Keratinocyte (primary cell): Measurements from ENCODE around the gene DENND4A. TPM values are rescaled to one million over a fixed set of nuclear protein-coding genes. Genes with fewer than 3 reads are reported as not detected.

ENCODE experiments used
- DNase-seq: peaks from one replicate; pipeline ENCODE4 v3.0.0-alpha.2; 2011; ENCODE audit warnings: low read depth, missing footprints, low spot score
- FAIRE-seq: peaks from 2 replicates; lab custom pipeline; 2011; peaks lifted over from hg19 to GRCh38; lab: Jason Lieb, UNC
- H2AFZ ChIP-seq: 2 replicates; pipeline ENCODE4 v1.6.0; 2012; ENCODE audit warnings: low read length, control low read depth, inconsistent platforms; ENCODE audit not compliant: control insufficient read depth
- H3K27ac ChIP-seq: 2 replicates; pipeline ENCODE4 v1.5.1; 2011; ENCODE audit warnings: low read length; ENCODE audit not compliant: control insufficient read depth, insufficient read depth
- H3K27me3 ChIP-seq: 3 replicates; pipeline ENCODE4 v1.6.0; 2011; ENCODE audit warnings: low read length; ENCODE audit not compliant: control insufficient read depth, insufficient read depth; ENCODE audit errors: extremely low read depth
- H3K36me3 ChIP-seq, 2 experiments: 2 replicates in 1 of 2; 3 replicates in 1 of 2; pipeline ENCODE4 v1.5.1; 2011; ENCODE audit warnings: low read length in 2 of 2, mild to moderate bottlenecking in 1 of 2; ENCODE audit not compliant: control insufficient read depth in 2 of 2, insufficient read depth in 2 of 2; ENCODE audit errors: extremely low read depth in 1 of 2
- H3K4me1 ChIP-seq: 3 replicates; pipeline ENCODE4 v1.5.1; 2011; ENCODE audit warnings: low read length; ENCODE audit not compliant: control insufficient read depth, insufficient read depth; ENCODE audit errors: extremely low read depth
- H3K4me2 ChIP-seq: 3 replicates; pipeline ENCODE4 v1.6.0; 2011; ENCODE audit warnings: low read depth, low read length; ENCODE audit not compliant: control insufficient read depth, insufficient read depth; ENCODE audit errors: extremely low read depth
- H3K4me3 ChIP-seq, 3 experiments: fragments of 200-600 bp in 1 of 3; sonication (generic) in 1 of 3; 2 replicates in 2 of 3; 3 replicates in 1 of 3; pipeline ENCODE4 v1.5.1; 2011 to 2016; ENCODE audit warnings: low read length in 3 of 3, mild to moderate bottlenecking in 3 of 3, control low read depth in 2 of 3, inconsistent platforms in 1 of 3, low read depth in 1 of 3, mixed read lengths in 1 of 3, mixed run types in 1 of 3, moderate library complexity in 1 of 3; ENCODE audit not compliant: control insufficient read depth in 2 of 3, insufficient read depth in 2 of 3; ENCODE audit errors: extremely low read depth in 1 of 3
- H3K79me2 ChIP-seq: 2 replicates; pipeline ENCODE4 v1.6.0; 2012; ENCODE audit warnings: low read length; ENCODE audit not compliant: control insufficient read depth, insufficient read depth
- H3K9ac ChIP-seq: 3 replicates; pipeline ENCODE4 v1.6.0; 2011; ENCODE audit warnings: low read length; ENCODE audit not compliant: control insufficient read depth, insufficient read depth; ENCODE audit errors: extremely low read depth
- H3K9me1 ChIP-seq: 3 replicates; pipeline ENCODE4 v1.6.0; 2011; ENCODE audit warnings: low read length; ENCODE audit not compliant: control insufficient read depth, insufficient read depth; ENCODE audit errors: extremely low read depth
- H3K9me3 ChIP-seq: 2 replicates; pipeline ENCODE4 v1.5.1; 2012; ENCODE audit warnings: low read depth, low read length; ENCODE audit not compliant: control insufficient read depth
- H4K20me1 ChIP-seq: 3 replicates; pipeline ENCODE4 v1.6.0; 2011; ENCODE audit warnings: low read length; ENCODE audit not compliant: control insufficient read depth, insufficient read depth; ENCODE audit errors: extremely low read depth
- CTCF ChIP-seq, 3 experiments: IDR thresholded peaks in 1 of 3; conservative IDR thresholded peaks in 1 of 3; optimal IDR thresholded peaks in 1 of 3; 2 replicates in 2 of 3; 3 replicates in 1 of 3; pipeline versions ENCODE3 to v1.5.1; 2011; ENCODE audit warnings: low read length in 3 of 3, mild to moderate bottlenecking in 3 of 3, moderate library complexity in 2 of 3, control low read depth in 1 of 3, inconsistent platforms in 1 of 3; ENCODE audit not compliant: insufficient read depth in 2 of 3; ENCODE audit errors: extremely low read depth in 1 of 3
- EZH2 ChIP-seq: IDR thresholded peaks from one replicate; pipeline ENCODE4 v1.6.1; 2012; ENCODE audit warnings: inconsistent platforms, mild to moderate bottlenecking, low read length, moderate library complexity
- dilution Hi-C: fragments of 300-500 bp; cut with MboI; formaldehyde crosslinking; loops from one replicate; pipeline ENCODE4 v1.7.0; 2020; ENCODE audit warnings: low sequenced_read_pairs; ENCODE audit not compliant: extremely low pct_ligation_motif_present
- polyA plus RNA-seq, 5 experiments: library from polyadenylated mRNA; depleted of rRNA in 3 of 5; stranded (reverse) in 3 of 5; stranded (forward) in 1 of 5; unstranded in 1 of 5; fragments of >200 nt; gene quantifications; 1 replicate in 1 of 5; 2 replicates in 3 of 5; 3 replicates in 1 of 5; pipeline versions ENCODE4 v1.2.1 to v1.2.3, GENCODE V29; 2011 to 2012; ENCODE audit warnings: missing spikeins in 2 of 5, low read depth in 1 of 5, low replicate concordance in 1 of 5

DENND4A gene
- polyA plus RNA-seq, 1 donor (not counting 4 experiments of a cell fraction or from before 2014, with no cell fraction given): 10.0 TPM

- Histone ChIP-seq H3K4me3 (no peak overlapping the region), H3K27me3 (no peaks in the 10 kb centered on the region), H3K4me1 (peaks cover 12% of the 10 kb centered on the region), H3K9ac (no peak overlapping the region), H3K4me2 (no peak overlapping the region), H3K79me2 (no peaks in the 10 kb centered on the region), H3K27ac (no peak overlapping the region), H4K20me1 (no peaks in the 10 kb centered on the region), H3K36me3 (no peaks in the 10 kb centered on the region), H3K9me1 (no peaks in the 10 kb centered on the region), H2AFZ (no peak overlapping the region), H3K9me3 (no peaks in the 10 kb centered on the region)
- FAIRE-seq: no peak
- no peak for DNase-seq
- dilution Hi-C loops: no loop called here
- no peak for TF ChIP-seq EZH2
- no peak for TF ChIP-seq CTCF (optimal IDR thresholded peaks at IDR 0.05 in 1 of 3, IDR thresholded peaks at IDR 0.05 in 1 of 3, conservative IDR thresholded peaks at IDR 0.05 in 1 of 3; ENCODE audit: extremely low read depth in 1 of 3, insufficient read depth in 2 of 3, low read length in 3 of 3)
These were observed 43.4 kb upstream of the DENND4A start for GRCh38 chr15:65835447-65835846.

- FAIRE-seq: no peak
- no peak overlapping the region for H3K27ac ChIP-seq
- no peak overlapping the region for H2AFZ ChIP-seq
These were observed 42.6 kb upstream of the DENND4A start for GRCh38 chr15:65834603-65835282.

More at GRCh38 chr15:65834603-65835282, 42.6 kb upstream of the DENND4A start:
- Histone ChIP-seq H4K20me1 (no peaks in the 10 kb centered on the region), H3K79me2 (no peaks in the 10 kb centered on the region), H3K27me3 (no peaks in the 10 kb centered on the region), H3K4me1 (peaks cover 12% of the 10 kb centered on the region), H3K9me3 (no peaks in the 10 kb centered on the region), H3K9ac (no peak overlapping the region), H3K4me2 (no peak overlapping the region), H3K9me1 (no peaks in the 10 kb centered on the region), H3K36me3 (no peaks in the 10 kb centered on the region), H3K4me3 (no peak overlapping the region)
- no peak for DNase-seq
- dilution Hi-C loops: no loop called here
- no peak for TF ChIP-seq EZH2
- no peak for TF ChIP-seq CTCF (optimal IDR thresholded peaks at IDR 0.05 in 1 of 3, IDR thresholded peaks at IDR 0.05 in 1 of 3, conservative IDR thresholded peaks at IDR 0.05 in 1 of 3; ENCODE audit: extremely low read depth in 1 of 3, insufficient read depth in 2 of 3, low read length in 3 of 3)
